Uterus (tissue), 4 donors: ENCODE results near the gene METAP1. TPM values are rescaled to one million over a fixed set of nuclear protein-coding genes. Genes with fewer than 3 reads are reported as not detected.

Source experiments
- DNase-seq, 2 donors: peaks; one replicate each; pipeline ENCODE4 v3.0.0-alpha.2; 2019 to 2020
- H3K27ac ChIP-seq, 2 donors: fragments of 200-600 bp; sonication (generic); 1 replicate in 1 of 2; 2 replicates in 1 of 2; pipeline ENCODE4 v1.5.1; 2016 to 2018
- H3K27me3 ChIP-seq, 2 donors: fragments of 200-600 bp; sonication (generic); one replicate each; pipeline ENCODE4 v1.5.1; 2018 to 2019; ENCODE audit warnings: control low read depth in 1 of 2
- H3K36me3 ChIP-seq, 2 donors: fragments of 200-600 bp; sonication (generic); one replicate each; pipeline ENCODE4 v1.5.1; 2019; ENCODE audit warnings: control low read depth in 1 of 2
- H3K4me1 ChIP-seq, 2 donors: fragments of 200-600 bp; sonication (generic); one replicate each; pipeline ENCODE4 v1.5.1; 2018 to 2019; ENCODE audit warnings: control low read depth in 1 of 2
- H3K4me3 ChIP-seq, 2 donors: fragments of 200-600 bp; sonication (generic); 1 replicate in 1 of 2; 2 replicates in 1 of 2; pipeline ENCODE4 v1.5.1; 2018 to 2019; ENCODE audit warnings: mild to moderate bottlenecking in 1 of 2
- H3K9me3 ChIP-seq, 2 donors: fragments of 200-600 bp; sonication (generic); one replicate each; pipeline ENCODE4 v1.5.1; 2019; ENCODE audit warnings: control low read depth in 1 of 2
- POLR2A ChIP-seq, 2 donors: fragments of 450-650 bp; IDR thresholded peaks; one replicate each; pipeline ENCODE4 v1.6.1; 2016; ENCODE audit warnings: antibody characterized with exemption in 2 of 2, mild to moderate bottlenecking in 1 of 2, moderate library complexity in 1 of 2
- intact Hi-C: fragments of 100-400 bp; cut with DNase I; formaldehyde crosslinking; loops from one replicate; pipeline ENCODE4 v1.15.1; 2023; ENCODE audit warnings: low total_unique reads
- total RNA-seq, 4 donors: library from RNA; depleted of rRNA in 3 of 4; stranded (reverse); fragments of >200 nt in 3 of 4; gene quantifications; one replicate each; pipeline versions ENCODE4 v1.1.0 to v1.2.4, GENCODE V29; 2014 to 2023
- TF ChIP-seq, protein P1 (sequence below), 4 experiments: fragments of 200-600 bp in 2 of 4; fragments of 450-650 bp in 2 of 4; sonication (generic) in 2 of 4; IDR thresholded peaks; one replicate each; pipeline ENCODE4 v1.5.1; 2016 to 2019; ENCODE audit warnings: antibody characterized with exemption in 4 of 4, mild to moderate bottlenecking in 2 of 4, moderate library complexity in 1 of 4
- donor health status: DM: yes; HTN: yes; CAD: no.

METAP1 gene
- total RNA-seq, 4 donors from 2014 or later = 34.1 to 50.7 (median 36.3) TPM

DNA sequence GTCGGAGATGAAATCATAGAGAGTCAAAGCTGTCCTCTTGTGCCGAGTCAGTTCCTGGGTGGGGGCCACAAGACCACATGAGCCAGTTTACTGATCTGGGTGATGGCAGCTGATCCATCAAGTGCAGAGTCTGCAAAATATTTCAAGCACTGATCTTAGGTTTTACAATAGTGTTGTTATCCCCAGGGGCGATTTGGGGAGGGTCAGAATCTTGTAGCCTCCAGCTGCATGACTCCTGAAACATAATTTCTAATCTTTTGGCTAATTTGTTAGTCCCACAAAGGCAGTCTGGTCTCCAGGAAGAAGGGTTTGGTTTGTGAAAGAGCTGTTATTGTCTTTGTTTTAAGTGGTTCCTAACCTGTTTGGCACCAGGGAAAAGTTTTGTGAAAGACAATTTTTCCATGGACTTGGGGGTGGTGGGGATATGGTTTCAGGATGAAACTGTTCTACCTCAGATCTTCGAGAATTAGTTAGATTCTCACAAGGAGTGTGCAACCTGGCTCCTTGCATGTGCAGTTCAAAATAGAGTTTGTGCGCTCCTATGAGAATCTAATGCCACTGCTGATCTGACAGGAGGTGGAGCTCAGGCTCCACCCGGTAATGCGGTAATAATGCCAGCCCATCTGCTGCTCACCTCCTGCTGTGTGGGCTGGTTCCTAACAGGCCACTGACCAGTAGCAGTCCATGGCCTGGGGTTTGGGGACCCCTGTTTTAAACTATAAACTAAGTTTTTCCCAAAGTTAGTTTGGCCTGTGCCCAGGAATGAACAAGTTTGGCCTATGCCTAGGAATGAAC, 29.2 kb downstream of the METAP1 start:
- Histone ChIP-seq H3K4me3 (no peak overlapping the region), H3K4me1 (no peaks in the 10 kb centered on the region), H3K27me3 (no peaks in the 10 kb centered on the region), H3K9me3 (peaks cover 0 to 3% of the 10 kb centered on the region in 2 donors), H3K36me3 (no peaks in the 10 kb centered on the region), H3K27ac (no peak overlapping the region)
- intact Hi-C loops = no loop called here
- TF ChIP-seq, protein P1, sequence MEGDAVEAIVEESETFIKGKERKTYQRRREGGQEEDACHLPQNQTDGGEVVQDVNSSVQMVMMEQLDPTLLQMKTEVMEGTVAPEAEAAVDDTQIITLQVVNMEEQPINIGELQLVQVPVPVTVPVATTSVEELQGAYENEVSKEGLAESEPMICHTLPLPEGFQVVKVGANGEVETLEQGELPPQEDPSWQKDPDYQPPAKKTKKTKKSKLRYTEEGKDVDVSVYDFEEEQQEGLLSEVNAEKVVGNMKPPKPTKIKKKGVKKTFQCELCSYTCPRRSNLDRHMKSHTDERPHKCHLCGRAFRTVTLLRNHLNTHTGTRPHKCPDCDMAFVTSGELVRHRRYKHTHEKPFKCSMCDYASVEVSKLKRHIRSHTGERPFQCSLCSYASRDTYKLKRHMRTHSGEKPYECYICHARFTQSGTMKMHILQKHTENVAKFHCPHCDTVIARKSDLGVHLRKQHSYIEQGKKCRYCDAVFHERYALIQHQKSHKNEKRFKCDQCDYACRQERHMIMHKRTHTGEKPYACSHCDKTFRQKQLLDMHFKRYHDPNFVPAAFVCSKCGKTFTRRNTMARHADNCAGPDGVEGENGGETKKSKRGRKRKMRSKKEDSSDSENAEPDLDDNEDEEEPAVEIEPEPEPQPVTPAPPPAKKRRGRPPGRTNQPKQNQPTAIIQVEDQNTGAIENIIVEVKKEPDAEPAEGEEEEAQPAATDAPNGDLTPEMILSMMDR (IDR thresholded peaks at IDR 0.05) = no peak
- no peak for TF ChIP-seq POLR2A (IDR thresholded peaks at IDR 0.05)
- DNase-seq = no peak

DNA sequence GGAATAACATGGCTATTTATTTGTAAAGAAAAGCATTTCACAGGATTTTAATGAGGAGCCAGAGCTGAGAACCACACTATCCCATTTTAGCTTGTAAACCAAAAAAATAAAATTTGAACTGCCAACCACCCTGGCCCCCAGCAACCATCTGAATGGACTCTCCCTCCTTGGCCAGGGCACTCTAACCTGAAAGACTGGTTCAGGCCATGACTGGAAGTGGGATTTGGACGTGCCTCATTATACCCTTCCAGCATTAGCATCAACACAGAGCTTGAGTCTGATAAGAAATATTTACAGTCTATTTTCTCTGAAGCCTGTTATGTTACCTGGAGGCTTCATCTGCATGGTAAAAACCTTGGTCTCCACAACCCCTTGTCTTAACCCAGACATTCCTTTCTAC, 30.0 kb downstream of the METAP1 start:
- Histone ChIP-seq H3K4me1 (no peaks in the 10 kb centered on the region), H3K27me3 (no peaks in the 10 kb centered on the region), H3K9me3 (peaks cover 0 to 3% of the 10 kb centered on the region in 2 donors), H3K27ac (no peak overlapping the region), H3K36me3 (no peaks in the 10 kb centered on the region), H3K4me3 (no peak overlapping the region)
- no peak for TF ChIP-seq POLR2A (IDR thresholded peaks at IDR 0.05)
- TF ChIP-seq, protein P1 (IDR thresholded peaks at IDR 0.05) = no peak
- intact Hi-C loops = no loop called here
- DNase-seq = no peak

DNA sequence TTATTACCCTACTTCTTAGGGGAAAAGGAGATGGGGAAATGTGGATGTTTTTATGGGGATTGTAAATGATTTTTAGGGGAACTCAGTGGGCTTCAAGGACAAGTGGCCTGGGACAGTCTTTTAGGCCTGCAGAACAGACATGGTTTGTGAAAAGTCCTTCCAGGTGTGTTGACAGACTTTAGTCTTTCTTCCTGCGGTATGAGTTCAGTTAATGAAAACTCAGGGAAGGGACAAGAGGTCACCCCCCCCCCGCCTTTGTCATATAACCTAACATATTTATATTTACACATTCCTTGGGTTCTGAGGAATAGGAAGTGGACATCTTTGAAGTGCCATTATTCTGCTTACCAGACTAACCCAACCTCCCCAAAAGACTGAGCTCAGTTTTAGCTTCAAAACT, 31.8 kb downstream of the METAP1 start:
- Histone ChIP-seq H3K27ac (no peak overlapping the region), H3K9me3 (no peaks in the 10 kb centered on the region), H3K27me3 (no peaks in the 10 kb centered on the region), H3K36me3 (no peaks in the 10 kb centered on the region), H3K4me3 (no peak overlapping the region), H3K4me1 (no peaks in the 10 kb centered on the region)
- intact Hi-C loops = no loop called here
- TF ChIP-seq POLR2A (IDR thresholded peaks at IDR 0.05) = no peak
- TF ChIP-seq, protein P1 (IDR thresholded peaks at IDR 0.05) = no peak
- DNase-seq = no peak

DNA sequence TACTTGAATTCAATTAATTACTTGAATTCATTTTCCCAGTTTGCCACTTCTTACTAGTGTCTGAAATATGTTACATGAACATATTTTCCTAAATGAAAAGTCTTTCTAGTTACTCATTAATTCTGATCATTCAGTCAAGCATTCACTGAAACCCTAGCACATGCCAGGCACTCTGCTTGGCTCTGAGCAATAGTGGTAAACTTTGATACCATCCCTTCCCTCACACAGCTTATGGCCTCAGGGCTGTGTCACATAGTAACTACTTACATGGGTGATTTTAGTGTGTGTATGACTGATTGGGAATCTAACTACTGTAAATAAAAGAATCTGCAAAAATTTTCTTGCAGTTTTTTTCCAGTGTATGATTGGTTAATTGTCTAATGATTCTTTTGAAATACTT, 32.7 kb downstream of the METAP1 start:
- H3K4me3 ChIP-seq = no peak overlapping the region
- H3K36me3 ChIP-seq = no peaks in the 10 kb centered on the region
- no peak overlapping the region for H3K27ac ChIP-seq
- DNase-seq = no peak
- no peaks in the 10 kb centered on the region for H3K9me3 ChIP-seq
- no peaks in the 10 kb centered on the region for H3K4me1 ChIP-seq
- no peaks in the 10 kb centered on the region for H3K27me3 ChIP-seq
- TF ChIP-seq, protein P1 (IDR thresholded peaks at IDR 0.05) = no peak
- no peak for TF ChIP-seq POLR2A (IDR thresholded peaks at IDR 0.05)
- intact Hi-C loops = no loop called here

DNA sequence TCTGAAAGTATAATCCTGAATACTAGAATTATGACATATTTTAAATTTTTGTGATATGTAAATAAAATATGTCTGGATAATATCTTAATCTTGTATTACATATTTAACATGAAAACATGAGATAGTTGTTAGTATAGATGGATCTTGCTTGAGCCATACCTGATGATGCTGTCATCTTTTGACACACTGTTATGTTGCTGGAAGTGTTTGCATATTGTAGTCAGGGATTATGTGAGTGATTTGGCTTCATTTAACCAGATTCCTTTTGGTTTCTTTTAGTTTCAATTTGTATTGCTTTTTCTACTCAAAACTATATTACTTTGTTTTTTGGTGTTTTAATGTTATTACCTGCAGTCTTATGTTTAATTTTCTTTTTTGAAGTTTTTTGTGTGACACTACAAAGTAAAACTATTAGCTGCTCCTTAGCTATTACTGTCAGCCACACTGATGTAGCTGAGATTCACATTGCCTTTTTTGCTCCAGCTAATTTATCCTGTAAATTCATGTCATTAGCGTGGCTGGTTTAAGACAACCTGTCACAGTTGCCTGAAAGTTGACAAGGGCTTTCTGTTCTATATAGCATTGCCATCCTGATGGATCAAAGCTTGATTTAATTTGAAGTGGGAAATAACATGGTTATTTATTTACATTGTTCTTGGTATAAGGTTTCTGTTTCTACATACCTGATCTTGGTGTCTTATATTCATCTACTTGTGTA, 33.7 kb downstream of the METAP1 start:
- Histone ChIP-seq H3K9me3 (no peaks in the 10 kb centered on the region), H3K36me3 (no peaks in the 10 kb centered on the region), H3K4me1 (no peaks in the 10 kb centered on the region), H3K4me3 (no peak overlapping the region), H3K27ac (no peak overlapping the region), H3K27me3 (no peaks in the 10 kb centered on the region)
- no peak for DNase-seq
- TF ChIP-seq, protein P1 (IDR thresholded peaks at IDR 0.05) = no peak
- TF ChIP-seq POLR2A (IDR thresholded peaks at IDR 0.05) = no peak
- intact Hi-C loops = no loop called here
